Measurements from ENCODE around the gene BRD2. TPM values are rescaled to one million over a fixed set of nuclear protein-coding genes. Genes with fewer than 3 reads are reported as not detected.
A peak's percentile ranks its signal among the peaks of the same experiment; 100 is the strongest.

Gene BRD2
- total and polyA plus RNA-seq, 9 of the 15 experiments (the other 6 are each of a cell fraction or from before 2014, with no cell fraction given) = 19.0 to 252 (median 181) TPM

- TF ChIP-seq ZNF280A (IDR thresholded peaks at IDR 0.05; ENCODE audit: low read depth, partially characterized antibody) = no peak
- TF ChIP-seq SAP30 (IDR thresholded peaks at IDR 0.05; ENCODE audit: borderline replicate concordance, insufficient read depth, low read depth, low read length, poor library complexity, severe bottlenecking) = no peak
- TF ChIP-seq SRSF7 (optimal IDR thresholded peaks at IDR 0.05; ENCODE audit: low read depth, low read length) = no peak
- peak; percentile 37 for TF ChIP-seq DACH1 (IDR thresholded peaks at IDR 0.05; ENCODE audit: partially characterized antibody)
- no peak for TF ChIP-seq CBFB (CRISPR knock-in tag; IDR thresholded peaks at IDR 0.05)
- TF ChIP-seq ZNF696 (CRISPR knock-in tag; conservative IDR thresholded peaks at IDR 0.05) = no peak
- TF ChIP-seq SLC30A9 (CRISPR knock-in tag; IDR thresholded peaks at IDR 0.05) = no peak
- TF ChIP-seq E2F3 (CRISPR knock-in tag; IDR thresholded peaks at IDR 0.05) = no peak
- TF ChIP-seq ASH1L (IDR thresholded peaks at IDR 0.05; ENCODE audit: borderline replicate concordance, low read depth, partially characterized antibody) = peak; percentile 13
- TF ChIP-seq SRSF9 (IDR thresholded peaks at IDR 0.05; ENCODE audit: borderline replicate concordance, low read depth, low read length) = no peak
- TF ChIP-seq JUND (IDR thresholded peaks at IDR 0.05; ENCODE audit: borderline replicate concordance, low read depth, low read length) = no peak
- TF ChIP-seq JUND (tag; IDR thresholded peaks at IDR 0.05; ENCODE audit: borderline replicate concordance, low read depth, low read length) = peak; percentile 57; the same call in 1 of the 3 replicates
- no peak for TF ChIP-seq CC2D1A (IDR thresholded peaks at IDR 0.05)
- no peak for TF ChIP-seq SETDB1 (IDR thresholded peaks at IDR 0.05; ENCODE audit: low read length)
- TF ChIP-seq OTX1 (CRISPR knock-in tag; IDR thresholded peaks at IDR 0.05) = no peak
- TF ChIP-seq EP300 (IDR thresholded peaks at IDR 0.05; ENCODE audit: low read length) = 0 out of 2 replicates have a peak, but pooled peaks have one; percentile 3
- TF ChIP-seq SMARCA5 (IDR thresholded peaks at IDR 0.05) = no peak; the same call in 1 of the 2 replicates
- TF ChIP-seq HDAC6 (IDR thresholded peaks at IDR 0.05; ENCODE audit: low read depth, low read length) = no peak
- no peak for TF ChIP-seq THAP12 (CRISPR knock-in tag; IDR thresholded peaks at IDR 0.05)
- TF ChIP-seq GATAD2A (IDR thresholded peaks at IDR 0.05) = peak; percentile 90
- TF ChIP-seq ARID3B (CRISPR knock-in tag; IDR thresholded peaks at IDR 0.05; ENCODE audit: borderline replicate concordance) = no peak
- no peak for TF ChIP-seq SRSF1 (IDR thresholded peaks at IDR 0.05; ENCODE audit: low read depth, low read length)
- no peak; the same call in 1 of the 2 replicates for TF ChIP-seq TGIF2 (CRISPR knock-in tag; IDR thresholded peaks at IDR 0.05)
- no peak for TF ChIP-seq TAF7 (tag; IDR thresholded peaks at IDR 0.05)
Measured at GRCh38 chr6:32967151-32968091, 973 bp upstream of the BRD2 start (continued).

Measured in K562 (cell line).